Vagina (tissue), 2 donors: ENCODE results near the gene KIAA1671.

Experiments
- POLR2A ChIP-seq, 2 donors: fragments of 450-650 bp; IDR thresholded peaks; one replicate each; pipeline ENCODE4 v1.6.1; 2017; ENCODE audit warnings: antibody characterized with exemption in 2 of 2, mild to moderate bottlenecking in 2 of 2, moderate library complexity in 2 of 2
- TF ChIP-seq, protein P1 (sequence below), 3 experiments: fragments of 450-650 bp in 2 of 3; fragments of 200-600 bp in 1 of 3; sonication (generic) in 1 of 3; IDR thresholded peaks; one replicate each; pipeline ENCODE4 v1.5.1; 2017 to 2019; ENCODE audit warnings: antibody characterized with exemption in 3 of 3, mild to moderate bottlenecking in 2 of 3, moderate library complexity in 2 of 3

DNA sequence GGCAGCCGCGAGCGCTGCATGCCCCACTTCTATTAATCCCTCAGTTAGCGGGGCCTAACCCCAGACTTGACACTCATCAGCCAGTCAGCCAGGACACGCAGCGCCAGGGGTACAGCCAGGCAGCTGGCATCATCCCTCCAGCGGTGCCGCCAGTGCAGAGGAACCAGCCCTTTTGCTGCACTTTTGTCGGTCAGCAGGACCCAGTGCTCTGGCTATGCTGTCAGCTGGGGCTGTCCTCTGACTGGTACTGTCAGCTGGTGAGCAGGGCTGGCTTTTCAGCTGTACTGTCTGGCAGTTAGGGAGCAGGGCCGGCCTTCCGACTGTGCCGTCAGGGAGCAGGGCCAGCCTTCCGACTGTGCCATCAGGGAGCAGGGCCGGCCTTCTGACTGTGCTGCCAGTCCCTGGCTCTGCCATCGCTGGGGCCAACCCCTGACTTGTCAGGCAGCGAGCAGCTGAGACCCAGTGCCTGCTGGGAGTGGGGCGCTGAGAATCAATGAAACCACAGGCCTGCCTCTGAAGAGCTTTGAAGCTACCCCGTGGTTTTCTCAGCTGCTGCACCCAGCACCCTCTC is 115.4 kb downstream of the KIAA1671 start:
- no peak for TF ChIP-seq POLR2A (IDR thresholded peaks at IDR 0.05)
- TF ChIP-seq, protein P1, sequence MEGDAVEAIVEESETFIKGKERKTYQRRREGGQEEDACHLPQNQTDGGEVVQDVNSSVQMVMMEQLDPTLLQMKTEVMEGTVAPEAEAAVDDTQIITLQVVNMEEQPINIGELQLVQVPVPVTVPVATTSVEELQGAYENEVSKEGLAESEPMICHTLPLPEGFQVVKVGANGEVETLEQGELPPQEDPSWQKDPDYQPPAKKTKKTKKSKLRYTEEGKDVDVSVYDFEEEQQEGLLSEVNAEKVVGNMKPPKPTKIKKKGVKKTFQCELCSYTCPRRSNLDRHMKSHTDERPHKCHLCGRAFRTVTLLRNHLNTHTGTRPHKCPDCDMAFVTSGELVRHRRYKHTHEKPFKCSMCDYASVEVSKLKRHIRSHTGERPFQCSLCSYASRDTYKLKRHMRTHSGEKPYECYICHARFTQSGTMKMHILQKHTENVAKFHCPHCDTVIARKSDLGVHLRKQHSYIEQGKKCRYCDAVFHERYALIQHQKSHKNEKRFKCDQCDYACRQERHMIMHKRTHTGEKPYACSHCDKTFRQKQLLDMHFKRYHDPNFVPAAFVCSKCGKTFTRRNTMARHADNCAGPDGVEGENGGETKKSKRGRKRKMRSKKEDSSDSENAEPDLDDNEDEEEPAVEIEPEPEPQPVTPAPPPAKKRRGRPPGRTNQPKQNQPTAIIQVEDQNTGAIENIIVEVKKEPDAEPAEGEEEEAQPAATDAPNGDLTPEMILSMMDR (IDR thresholded peaks at IDR 0.05) = no peak
